ENCODE measurements around the gene STAT5A.
"Not testable (repeated sequence)": the region's sequence is repeated elsewhere in the genome, so short reads cannot be mapped to it uniquely, and the experiment has no call there.

STAT5A gene

DNA sequence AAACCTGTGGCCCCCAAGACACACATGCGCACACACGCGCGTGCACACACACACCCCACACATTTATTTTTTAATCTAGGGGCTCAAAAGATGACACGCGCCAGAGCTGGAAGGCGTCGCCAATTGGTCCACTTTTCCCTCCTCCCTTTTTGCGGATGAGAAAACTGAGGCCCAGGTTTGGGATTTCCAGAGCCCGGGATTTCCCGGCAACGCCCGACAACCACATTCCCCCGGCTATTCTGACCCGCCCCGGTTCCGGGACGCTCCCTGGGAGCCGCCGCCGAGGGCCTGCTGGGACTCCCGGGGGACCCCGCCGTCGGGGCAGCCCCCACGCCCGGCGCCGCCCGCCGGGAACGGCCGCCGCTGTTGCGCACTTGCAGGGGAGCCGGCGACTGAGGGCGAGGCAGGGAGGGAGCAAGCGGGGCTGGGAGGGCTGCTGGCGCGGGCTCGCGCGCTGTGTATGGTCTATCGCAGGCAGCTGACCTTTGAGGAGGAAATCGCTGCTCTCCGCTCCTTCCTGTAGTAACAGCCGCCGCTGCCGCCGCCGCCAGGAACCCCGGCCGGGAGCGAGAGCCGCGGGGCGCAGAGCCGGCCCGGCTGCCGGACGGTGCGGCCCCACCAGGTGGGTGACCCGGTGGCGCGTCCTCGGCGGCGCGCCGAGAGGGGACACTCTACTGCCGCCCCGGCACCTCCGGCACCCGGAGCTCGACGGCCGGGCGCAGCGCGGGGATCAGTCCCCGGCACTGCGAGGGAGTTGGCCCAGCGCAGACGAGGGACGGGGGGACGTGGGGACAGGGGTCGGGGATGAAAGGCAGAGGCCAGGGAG is at the start of gene STAT5A:
Gene STAT5A (plus strand): TSS at position 522 of the 826 bp plus-strand sequence. CDS start 914 bp downstream, outside the sequence.
- DNase-seq (ENCODE audit: low spot score), result peak; percentile 75

DNA sequence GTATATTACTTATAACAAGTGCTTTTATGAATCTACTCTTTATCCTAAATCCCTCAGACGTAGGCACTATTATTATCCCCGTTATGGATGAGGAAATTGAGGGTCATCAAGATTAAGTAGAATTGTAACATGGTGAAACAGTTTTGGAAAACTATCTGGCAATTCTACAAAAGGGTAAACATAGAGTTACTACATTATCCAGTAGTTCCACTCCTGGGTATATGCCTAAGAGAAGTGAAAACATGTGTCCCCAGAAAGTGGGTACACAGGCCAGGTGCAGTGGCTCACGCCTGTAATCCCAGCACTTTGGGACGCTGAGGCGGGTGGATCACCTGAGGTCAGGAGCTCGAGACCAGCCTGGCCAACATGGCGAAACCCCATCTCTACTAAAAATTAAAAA is 48.7 kb upstream of the STAT5A start:
- DNase-seq (ENCODE audit: low spot score), result not testable (repeated sequence)

DNA sequence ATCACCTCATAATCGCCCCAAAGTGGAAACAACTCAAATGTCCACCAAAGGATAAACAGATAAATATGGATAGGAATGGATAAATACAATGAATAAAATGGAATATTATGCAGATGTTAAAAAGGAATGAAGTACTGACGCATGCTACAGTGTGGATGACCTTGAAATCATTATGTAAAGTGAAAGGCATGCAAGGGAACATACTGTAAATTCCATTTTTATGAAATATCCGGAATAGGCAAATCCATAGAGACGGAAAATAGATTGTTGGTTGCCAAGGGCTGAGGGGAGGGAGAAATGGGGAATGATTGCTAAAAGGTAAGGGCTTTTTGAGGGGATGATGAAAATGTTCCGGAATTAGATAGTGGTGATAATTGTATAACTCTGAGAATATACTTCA is 48.1 kb upstream of the STAT5A start:
- DNase-seq (ENCODE audit: low spot score), result no peak

DNA sequence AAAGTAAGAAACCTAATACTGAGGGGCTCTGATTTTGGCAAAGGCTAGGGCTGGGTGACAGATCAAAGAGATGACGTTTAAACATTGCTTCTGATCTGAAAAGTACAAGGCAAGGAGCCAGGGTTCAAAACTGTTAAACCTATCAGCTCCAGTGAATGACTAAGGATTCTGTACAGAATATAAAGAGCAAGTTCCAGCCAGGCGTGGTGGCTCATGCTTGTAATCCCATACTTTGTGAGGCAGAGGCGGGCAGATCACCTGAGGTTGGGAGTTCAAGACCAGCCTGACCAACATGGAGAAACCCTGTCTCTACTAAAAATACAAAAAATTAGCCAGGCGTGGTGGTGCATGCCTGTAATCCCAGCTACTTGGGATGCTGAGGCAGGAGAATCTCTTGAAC is 47.4 kb upstream of the STAT5A start:
- not testable (repeated sequence) for DNase-seq (ENCODE audit: low spot score)

DNA sequence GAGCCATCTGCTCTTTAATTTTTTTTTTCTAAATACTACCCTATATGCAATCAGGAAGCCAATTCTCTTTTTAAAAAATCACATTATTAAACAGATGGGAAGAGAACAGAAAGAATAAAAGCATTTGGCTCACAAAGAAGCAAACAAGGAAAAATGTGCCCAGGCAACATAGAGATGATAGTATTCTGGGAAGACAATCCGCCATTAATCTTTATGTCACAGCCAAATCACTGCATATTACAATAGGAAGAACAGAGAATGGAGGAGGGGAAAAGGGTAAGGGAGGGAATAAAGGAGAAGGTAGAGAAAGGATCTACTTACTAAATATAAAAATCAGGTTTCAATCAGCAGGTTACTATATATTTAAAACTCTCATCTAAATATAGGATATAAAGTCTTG is 46.4 kb upstream of the STAT5A start:
- no peak for DNase-seq (ENCODE audit: low spot score)

DNA sequence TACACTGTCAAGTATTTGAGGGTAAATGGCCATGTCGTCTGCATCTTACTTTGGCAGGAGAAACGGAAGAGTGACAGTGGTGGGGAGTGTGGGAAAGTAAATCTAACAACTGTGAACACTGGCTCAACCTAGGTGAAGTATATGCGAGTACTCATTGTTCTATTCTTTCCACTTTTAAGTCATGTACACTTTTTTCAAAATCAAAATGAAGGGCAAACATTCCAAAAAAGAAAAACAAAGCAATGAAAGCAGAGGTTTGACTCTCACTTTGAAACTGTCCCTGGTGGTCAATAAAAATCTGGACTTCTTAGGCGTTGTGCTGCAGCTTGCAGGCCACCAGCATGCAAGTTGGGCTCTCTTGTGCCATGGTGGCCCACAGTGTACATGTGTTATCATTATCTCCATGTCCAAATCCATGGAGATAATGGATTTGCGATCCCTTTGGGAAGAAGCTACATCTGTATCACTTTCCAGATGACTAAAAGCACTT is 44.8 kb upstream of the STAT5A start:
- no peak for DNase-seq (ENCODE audit: low spot score)

DNA sequence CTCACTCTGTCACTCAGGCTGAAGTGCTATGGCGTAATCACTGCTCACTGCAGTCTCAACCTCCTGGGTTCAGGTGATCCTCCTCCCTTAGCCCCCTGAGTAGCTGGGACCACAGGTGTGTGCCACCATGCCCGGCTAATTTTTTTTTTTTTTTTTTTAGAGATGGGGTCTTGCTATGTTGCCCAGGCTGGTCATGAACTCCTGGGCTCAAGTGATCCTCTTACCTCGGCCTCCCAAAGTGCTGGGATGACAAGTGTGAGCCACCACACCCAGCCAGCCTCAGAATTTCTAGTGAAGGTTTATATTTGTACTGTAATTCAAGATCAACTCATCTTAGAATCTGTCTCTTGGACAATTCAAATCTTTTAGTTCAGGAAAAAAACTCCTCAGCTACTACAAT is 44.2 kb upstream of the STAT5A start:
- DNase-seq (ENCODE audit: low spot score), result not testable (repeated sequence)

DNA sequence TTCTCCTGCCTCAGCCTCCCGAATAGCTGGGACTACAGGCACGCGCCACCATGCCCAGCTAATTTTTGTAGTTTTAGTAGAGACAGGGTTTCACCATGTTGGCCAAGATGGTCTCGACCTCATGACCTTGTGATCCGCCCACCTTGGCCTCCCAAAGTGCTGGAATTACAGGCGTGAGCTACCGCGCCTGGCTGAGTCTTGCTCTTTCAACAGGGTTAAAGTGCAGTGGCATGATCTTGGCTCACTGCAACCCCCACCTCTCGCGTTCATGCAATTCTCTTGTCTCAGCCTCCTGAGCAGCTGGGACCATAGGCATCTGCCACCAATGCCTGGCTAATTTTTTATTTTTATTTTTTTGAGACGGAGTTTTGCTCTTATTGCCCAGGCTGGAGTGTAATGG is 43.1 kb upstream of the STAT5A start:
- not testable (repeated sequence) for DNase-seq (ENCODE audit: low spot score)

DNA sequence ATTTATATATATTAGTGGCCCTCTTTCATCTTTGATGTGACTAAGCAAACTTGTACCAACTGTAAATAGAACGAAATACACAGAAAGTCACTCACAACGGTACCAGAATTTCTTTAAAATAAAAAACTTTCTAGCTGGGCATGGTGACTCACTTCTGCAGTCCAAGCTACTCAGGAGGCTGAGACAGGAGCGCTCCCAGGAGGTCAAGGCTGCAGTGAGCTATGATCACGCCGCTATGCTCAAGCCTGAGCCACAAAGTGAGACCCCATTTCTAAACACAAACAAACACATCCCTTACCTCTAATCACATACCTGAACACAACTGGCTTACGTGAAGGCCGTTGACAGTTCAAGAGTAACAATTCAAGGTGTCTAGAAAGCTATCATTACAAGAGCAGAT is 41.8 kb upstream of the STAT5A start:
- no peak for DNase-seq (ENCODE audit: low spot score)

DNA sequence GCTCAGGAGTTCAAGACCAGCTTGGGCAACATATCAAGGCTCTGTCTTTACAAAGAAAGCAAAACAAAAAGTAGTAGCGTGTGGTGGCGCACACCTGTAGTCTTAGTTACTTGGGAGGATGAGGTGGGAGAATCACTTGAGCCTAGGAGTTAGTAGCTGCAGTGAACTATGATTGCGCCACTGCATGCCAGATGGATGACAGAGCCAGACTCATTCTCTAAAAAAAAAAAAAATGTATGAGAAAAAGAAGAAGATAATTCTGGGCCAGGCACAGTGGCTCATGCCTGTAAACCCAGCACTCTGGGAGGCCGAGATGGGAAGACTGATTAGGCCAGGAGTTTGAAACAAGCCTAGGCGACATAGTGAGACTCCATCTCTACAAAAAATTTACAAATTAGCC is 40.6 kb upstream of the STAT5A start:
- DNase-seq (ENCODE audit: low spot score), result no peak

DNA sequence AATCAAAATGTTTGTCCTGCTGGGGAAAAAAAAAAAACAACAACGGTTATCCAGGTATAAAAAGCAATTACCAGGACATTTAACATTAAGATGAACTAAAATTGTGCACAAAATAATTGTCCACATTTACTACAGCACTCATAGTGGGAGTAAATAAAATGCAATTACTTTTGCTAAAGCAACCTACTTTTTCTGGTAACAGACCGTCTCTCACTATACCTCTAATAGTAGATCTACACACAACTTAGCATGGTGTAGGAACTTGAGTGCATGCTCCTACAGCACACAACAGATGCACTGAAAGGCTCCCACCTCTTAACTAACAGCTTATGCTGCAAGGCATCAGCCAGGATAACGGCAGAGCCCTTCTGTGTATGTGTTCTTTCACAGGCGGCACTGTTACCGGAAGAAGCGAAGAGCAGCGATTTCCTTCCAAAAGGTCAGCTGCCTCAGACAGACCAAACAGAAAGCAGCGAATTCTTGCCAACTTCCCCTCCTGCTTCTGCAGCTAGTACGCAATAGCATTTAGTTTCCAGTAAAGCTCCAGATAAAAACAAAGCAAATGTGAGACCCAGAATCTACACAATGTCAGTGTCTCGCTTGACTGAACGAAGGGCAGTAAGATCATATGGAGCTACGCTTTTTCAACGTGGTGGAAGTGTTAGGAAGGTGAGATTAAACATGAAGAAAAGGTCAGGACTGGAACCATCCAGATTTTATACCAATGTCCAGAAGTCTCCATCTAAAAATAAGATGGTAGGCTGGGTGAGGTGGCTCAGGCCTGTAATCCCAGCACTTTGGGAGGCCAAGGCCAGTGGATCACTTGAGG is 39.7 kb upstream of the STAT5A start:
- DNase-seq (ENCODE audit: low spot score), result peak; percentile 96

DNA sequence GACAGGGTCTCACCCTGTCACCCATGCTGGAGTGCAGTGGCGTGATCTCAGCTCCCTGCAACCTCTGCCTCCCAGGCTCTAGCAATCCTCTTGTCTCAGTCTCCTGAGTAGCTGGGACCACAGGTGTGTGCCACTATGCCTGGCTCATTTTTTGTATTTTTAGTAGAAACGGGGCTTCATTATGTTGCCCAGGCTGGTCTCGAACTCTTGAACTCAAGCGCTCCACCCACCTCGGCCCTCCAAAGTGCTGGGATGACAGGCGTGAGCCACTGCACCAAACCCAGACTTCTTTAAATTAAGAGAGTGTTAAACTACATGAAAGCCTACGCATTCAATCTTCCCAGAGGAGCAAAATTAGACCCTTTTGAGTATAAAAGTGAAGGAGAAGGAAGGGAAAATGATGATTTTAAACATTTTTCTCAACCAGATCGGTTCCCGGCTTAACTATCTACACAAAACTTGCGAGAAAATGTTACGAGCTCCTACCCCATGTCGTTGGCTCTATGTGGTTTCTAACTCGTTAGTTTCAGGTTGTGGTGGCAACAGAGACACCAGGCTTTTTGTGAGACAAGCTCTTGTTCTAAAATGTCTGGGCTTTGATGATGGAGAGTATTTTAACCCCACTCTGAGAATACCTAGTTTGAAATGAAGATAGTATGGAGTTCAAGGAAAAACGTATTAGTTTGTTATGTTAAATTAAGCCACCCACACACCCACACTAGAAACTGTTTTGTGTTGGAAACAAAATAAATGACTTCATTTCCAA is 38.4 kb upstream of the STAT5A start:
- no peak for DNase-seq (ENCODE audit: low spot score)

DNA sequence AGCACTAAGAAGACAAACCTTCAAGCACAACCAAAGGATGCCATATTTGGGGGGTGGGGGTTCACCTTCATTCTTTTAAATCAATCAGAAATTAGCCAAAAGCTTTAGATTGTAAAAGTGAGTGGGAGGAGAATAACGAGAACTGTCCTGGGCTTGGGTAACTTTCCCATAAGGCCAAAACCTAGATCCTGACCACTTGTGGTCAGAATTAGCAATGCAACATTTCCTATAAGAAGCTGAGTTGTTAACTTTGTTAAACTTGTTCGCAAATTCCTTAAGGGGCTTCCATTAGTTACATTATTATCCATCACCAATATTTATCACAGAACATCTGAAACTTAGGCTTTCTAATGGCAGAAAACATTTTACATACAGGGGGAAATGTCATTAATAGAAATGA is 37.2 kb upstream of the STAT5A start:
- DNase-seq (ENCODE audit: low spot score), result no peak

DNA sequence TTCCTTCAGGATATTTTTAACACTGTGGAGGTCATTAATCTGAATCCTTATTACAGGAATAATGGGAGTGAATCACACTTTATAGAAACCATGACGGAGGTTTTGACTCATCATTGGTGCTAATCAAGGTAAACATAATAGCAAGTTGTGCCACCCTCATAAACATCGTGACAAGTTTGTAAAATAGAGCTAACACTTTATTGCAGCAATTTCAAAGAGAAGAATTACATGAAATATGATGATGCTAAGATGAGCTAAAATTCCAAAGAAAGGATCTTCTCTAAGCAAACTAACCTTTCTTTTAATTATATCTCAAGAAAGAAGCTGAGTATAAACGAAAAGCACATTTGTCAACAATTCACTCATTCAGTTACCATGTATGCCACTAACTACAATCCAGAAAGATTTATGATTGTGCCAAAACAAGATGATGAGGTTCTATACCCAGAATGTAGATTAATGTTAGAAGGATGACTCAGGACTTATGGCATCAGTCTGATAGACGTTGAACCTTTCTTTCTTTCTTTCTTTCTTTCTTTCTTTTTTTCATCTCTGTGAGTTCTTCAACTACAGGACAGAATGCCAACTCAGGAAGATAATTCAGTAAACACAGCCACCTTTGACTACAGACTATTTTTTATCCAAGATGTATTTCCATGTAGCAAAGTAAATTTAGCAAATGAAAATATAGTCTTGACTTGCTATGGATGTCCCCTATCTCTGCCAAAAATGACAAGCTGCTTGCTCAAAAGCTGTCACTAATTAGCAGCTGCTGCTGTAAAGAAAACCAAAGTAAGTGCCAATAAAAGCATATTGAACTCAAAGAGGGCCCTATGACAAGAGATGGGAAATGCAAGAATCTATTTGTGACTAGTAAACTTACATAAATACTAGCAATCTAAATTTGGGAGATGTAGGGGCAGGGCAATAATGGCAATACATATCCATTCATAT is 35.4 kb upstream of the STAT5A start:
- no peak for DNase-seq (ENCODE audit: low spot score)

DNA sequence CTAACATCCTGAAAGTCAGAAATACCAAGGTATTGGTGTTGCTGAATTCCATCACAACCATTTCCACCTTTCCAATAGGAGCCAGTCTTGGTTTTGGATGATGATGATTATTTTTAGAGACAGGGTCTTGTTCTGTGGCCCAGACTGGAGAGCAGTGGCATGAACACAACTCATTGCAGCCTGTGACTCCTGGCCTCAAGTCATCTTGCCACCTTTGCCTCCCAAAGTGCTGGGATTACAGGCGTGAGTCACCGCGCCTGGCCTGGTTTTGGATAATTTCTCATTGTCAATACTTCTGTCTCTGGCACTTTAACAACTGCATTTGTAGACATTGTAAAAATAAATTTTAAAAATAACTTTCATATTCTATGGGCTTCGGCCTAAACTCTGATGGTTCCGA is 34.7 kb upstream of the STAT5A start:
- no peak for DNase-seq (ENCODE audit: low spot score)

DNA sequence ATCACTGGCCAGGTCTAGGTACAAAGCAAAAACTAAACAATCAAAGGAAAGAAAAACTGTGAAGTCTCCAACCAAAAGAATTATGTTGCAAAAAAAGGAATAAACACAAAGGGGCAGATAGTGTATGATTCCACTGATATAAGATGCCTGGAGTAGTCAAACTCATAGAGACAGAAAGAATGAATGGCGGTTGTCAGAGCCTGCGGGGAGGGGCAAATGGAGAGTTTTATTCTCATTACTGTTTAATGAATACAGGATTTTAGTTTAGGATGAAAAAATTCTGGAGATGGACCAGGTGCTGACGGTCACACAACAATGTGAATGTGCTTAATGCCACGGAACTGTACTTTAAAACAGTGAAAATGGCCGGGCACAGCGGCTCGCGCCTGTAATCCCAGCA is 32.9 kb upstream of the STAT5A start:
- DNase-seq (ENCODE audit: low spot score), result no peak

DNA sequence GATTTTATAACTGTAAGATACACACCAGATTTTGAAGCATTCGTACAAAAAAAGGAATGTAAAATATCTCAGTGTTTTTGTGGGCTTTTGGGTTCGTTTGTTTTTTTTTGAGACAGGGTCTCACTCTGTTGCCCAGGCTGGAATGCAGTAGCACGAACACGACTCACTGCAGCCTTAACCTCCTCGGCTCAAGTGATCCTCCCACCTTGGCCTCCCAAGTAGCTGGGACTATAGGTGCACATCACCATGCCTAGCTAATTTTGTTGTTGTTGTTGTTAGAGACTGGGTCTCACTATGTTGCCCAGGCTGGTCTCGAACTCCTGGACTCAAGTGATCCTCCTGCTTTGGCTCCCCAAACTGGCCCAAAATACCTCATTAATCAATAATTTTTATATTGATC is 28.0 kb upstream of the STAT5A start:
- no peak for DNase-seq (ENCODE audit: low spot score)

DNA sequence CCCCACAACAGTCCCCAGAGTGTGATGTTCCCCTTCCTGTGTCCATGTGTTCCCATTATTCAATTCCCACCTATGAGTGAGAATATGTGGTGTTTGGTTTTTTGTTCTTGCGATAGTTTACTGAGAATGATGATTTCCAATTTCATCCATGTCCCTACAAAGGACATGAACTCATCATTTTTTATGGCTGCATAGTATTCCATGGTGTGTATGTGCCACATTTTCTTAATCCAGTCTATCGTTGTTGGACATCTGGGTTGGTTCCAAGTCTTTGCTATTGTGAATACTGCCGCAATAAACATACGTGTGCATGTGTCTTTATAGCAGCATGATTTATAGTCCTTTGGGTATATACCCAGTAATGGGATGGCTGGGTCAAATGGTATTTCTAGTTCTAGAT is 23.9 kb upstream of the STAT5A start:
- DNase-seq (ENCODE audit: low spot score), result not testable (repeated sequence)

DNA sequence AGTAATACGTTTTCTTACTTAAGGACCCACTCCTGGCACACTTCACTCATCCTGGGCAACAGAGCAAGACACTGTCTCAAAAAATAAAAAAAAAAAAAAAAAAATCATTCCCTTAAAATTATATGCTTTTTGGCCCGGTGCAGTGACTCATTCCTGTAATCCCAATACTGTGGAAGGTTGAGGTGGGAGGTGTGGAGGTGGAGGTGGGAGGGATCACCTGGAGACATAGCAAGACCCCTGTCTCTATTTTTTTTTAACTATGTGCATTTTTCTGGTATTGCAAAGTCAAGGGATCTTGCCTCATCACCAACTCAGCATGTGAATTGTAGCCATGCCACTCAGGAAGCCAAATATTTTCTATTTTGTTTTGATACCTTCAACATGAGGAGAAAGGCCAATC is 21.8 kb upstream of the STAT5A start:
- no peak for DNase-seq (ENCODE audit: low spot score)

DNA sequence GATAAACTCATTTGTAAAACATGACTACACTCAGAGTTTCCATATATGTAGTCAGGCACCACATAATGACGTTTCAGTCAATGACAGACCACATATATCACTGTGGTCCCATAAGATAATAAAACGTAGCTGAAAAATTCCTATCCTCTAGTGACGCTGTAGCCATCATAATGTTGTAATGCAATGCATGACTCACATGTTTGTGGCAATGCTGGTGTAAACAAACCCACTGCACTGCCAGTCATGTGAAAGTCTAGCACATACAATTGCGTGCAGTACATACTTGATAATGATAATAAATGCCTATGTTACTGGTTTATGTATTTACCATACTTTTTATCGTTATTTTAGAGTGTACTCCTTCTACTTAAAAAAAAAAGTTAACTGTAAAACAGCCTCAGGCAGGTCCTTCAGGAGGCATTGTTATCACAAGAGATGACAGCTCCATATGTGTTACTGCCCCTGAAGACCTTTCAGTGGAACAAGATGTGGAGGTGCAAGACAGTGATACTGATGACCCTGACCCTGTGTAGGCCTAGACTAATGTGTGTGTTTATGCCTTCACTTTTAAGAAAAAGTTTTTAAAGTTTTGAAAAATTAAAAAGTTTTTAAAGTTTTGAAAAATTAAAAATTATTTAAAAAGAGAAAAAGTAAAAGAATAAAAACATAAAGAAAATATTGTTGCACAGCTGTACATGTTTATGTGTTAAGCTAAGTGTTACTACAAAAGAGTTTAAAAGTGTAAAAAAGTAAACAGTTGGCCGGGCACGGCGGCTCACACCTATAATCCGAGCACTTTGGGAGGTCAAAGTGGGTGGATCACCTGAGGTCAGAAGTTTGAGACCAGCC is 21.2 kb upstream of the STAT5A start:
- DNase-seq (ENCODE audit: low spot score), result no peak
